NCI-H345 (cell line): ENCODE results near the gene ACSL3.
"Not testable (repeated sequence)": the region's sequence is repeated elsewhere in the genome, so short reads cannot be mapped to it uniquely, and the experiment has no call there.

ENCODE experiments used
- DNase-seq: peaks from one replicate; lab custom pipeline; 2025; lab: John Stamatoyannopoulos, UW

ACSL3 gene

GRCh38 chr2:222851956-222852617 lies 8.7 kb upstream of the ACSL3 start:
- DNase-seq: no peak

- no peak for DNase-seq
Observed at GRCh38 chr2:222854773-222855700, 5.8 kb upstream of the ACSL3 start.

- DNase-seq: peak; percentile 51
Observed at GRCh38 chr2:222859786-222860612, 837 bp upstream of the ACSL3 start.

GRCh38 chr2:222861411-222862105 lies 722 bp downstream of the ACSL3 start:
- DNase-seq: peak; percentile 31

- DNase-seq: peak; percentile 27
Observed at GRCh38 chr2:222862106-222862908, 1.5 kb downstream of the ACSL3 start.

- no peak for DNase-seq
Observed at GRCh38 chr2:222862909-222863544, 2.2 kb downstream of the ACSL3 start.

GRCh38 chr2:222864296-222864695 lies 3.5 kb downstream of the ACSL3 start:
- DNase-seq: no peak

GRCh38 chr2:222865301-222865700 lies 4.5 kb downstream of the ACSL3 start:
- no peak for DNase-seq

- no peak for DNase-seq
Observed at GRCh38 chr2:222866358-222866960, 5.6 kb downstream of the ACSL3 start.

GRCh38 chr2:222868560-222869251 lies 7.9 kb downstream of the ACSL3 start:
- DNase-seq: not testable (repeated sequence)

GRCh38 chr2:222869252-222869560 lies 8.4 kb downstream of the ACSL3 start:
- DNase-seq: no peak

GRCh38 chr2:222871291-222871690 lies 10.5 kb downstream of the ACSL3 start:
- DNase-seq: no peak

- DNase-seq: no peak
Observed at GRCh38 chr2:222872551-222872950, 11.7 kb downstream of the ACSL3 start.

GRCh38 chr2:222875482-222875881 lies 14.6 kb downstream of the ACSL3 start:
- no peak for DNase-seq

GRCh38 chr2:222876947-222877346 lies 16.1 kb downstream of the ACSL3 start:
- no peak for DNase-seq

GRCh38 chr2:222877556-222878300 lies 16.9 kb downstream of the ACSL3 start:
- no peak for DNase-seq

- no peak for DNase-seq
Observed at GRCh38 chr2:222878301-222878876, 17.6 kb downstream of the ACSL3 start.

GRCh38 chr2:222878877-222879603 lies 18.2 kb downstream of the ACSL3 start:
- no peak for DNase-seq
